D721Med (cell line): ENCODE data around the gene VPS72.

Experiments
- DNase-seq: peaks from one replicate; pipeline ENCODE4 v3.0.0; 2011; ENCODE audit warnings: low spot score; ENCODE audit not compliant: insufficient read length
- FAIRE-seq: peaks from 2 replicates; lab custom pipeline; 2011; peaks lifted over from hg19 to GRCh38; lab: Jason Lieb, UNC
- CTCF ChIP-seq: IDR thresholded peaks from 2 replicates; pipeline ENCODE4 v1.5.1; 2012; ENCODE audit warnings: mild to moderate bottlenecking, control low read depth; ENCODE audit not compliant: insufficient read depth; ENCODE audit errors: missing control alignments

The VPS72 gene

GRCh38 chr1:151156515-151156819 lies 33.5 kb downstream of the VPS72 start, which contains the start of gene TNFAIP8L2:
Gene TNFAIP8L2 (plus strand): TSS chr1:151156649. CDS start chr1:151158698, 2,049 bp downstream.
- FAIRE-seq, result no peak
- no peak for TF ChIP-seq CTCF
- DNase-seq, result no peak

- TF ChIP-seq CTCF, result no peak
- FAIRE-seq (no peak), DNase-seq (no peak)
These were observed 42.3 kb downstream of the VPS72 start for GRCh38 chr1:151147665-151148064.

- no peak for TF ChIP-seq CTCF
- no peak for DNase-seq
- no peak for FAIRE-seq
These were observed 42.9 kb downstream of the VPS72 start for GRCh38 chr1:151147132-151147503.

GRCh38 chr1:151146412-151147131 lies 43.4 kb downstream of the VPS72 start, which contains the start of gene SEMA6C:
Gene SEMA6C (minus strand): TSS chr1:151146631. CDS start chr1:151142621, 4,010 bp downstream.
- FAIRE-seq, result no peak
- DNase-seq, result peak; percentile 90
- no peak for TF ChIP-seq CTCF

GRCh38 chr1:151146072-151146411 lies 44.0 kb downstream of the VPS72 start:
- DNase-seq (no peak), FAIRE-seq (no peak)
- TF ChIP-seq CTCF, result no peak

- no peak for DNase-seq
- FAIRE-seq, result no peak
- no peak for TF ChIP-seq CTCF
These were observed 44.5 kb downstream of the VPS72 start for GRCh38 chr1:151145304-151146071.
